Measurements from ENCODE around the gene HDLBP.
"Not testable (repeated sequence)": the region's sequence is repeated elsewhere in the genome, so short reads cannot be mapped to it uniquely, and the experiment has no call there.

Gene HDLBP

GRCh38 chr2:241304039-241304670 is 11.3 kb downstream of the HDLBP start:
- DNase-seq = no peak

GRCh38 chr2:241302759-241303651 is 12.5 kb downstream of the HDLBP start:
- DNase-seq = no peak

- no peak for DNase-seq
Measured at GRCh38 chr2:241302083-241302482, 13.4 kb downstream of the HDLBP start.

GRCh38 chr2:241300000-241300399 is 15.5 kb downstream of the HDLBP start:
- DNase-seq = peak; percentile 14

GRCh38 chr2:241298673-241299072 is 16.8 kb downstream of the HDLBP start:
- DNase-seq = no peak

- no peak for DNase-seq
Measured at GRCh38 chr2:241296767-241297166, 18.7 kb downstream of the HDLBP start.

- no peak for DNase-seq
Measured at GRCh38 chr2:241295326-241296095, 20.0 kb downstream of the HDLBP start.

GRCh38 chr2:241293378-241293797 is 22.1 kb downstream of the HDLBP start:
- not testable (repeated sequence) for DNase-seq

- DNase-seq = no peak
Measured at GRCh38 chr2:241291977-241292376, 23.5 kb downstream of the HDLBP start.

GRCh38 chr2:241291153-241291552 is 24.3 kb downstream of the HDLBP start:
- no peak for DNase-seq

- DNase-seq = no peak
Measured at GRCh38 chr2:241289597-241289996, 25.9 kb downstream of the HDLBP start.

- no peak for DNase-seq
Measured at GRCh38 chr2:241289053-241289452, 26.4 kb downstream of the HDLBP start.

GRCh38 chr2:241288324-241288888 is 27.1 kb downstream of the HDLBP start:
- DNase-seq = no peak

- DNase-seq = no peak
Measured at GRCh38 chr2:241286348-241287090, 29.0 kb downstream of the HDLBP start.

- no peak for DNase-seq
Measured at GRCh38 chr2:241285596-241285995, 29.9 kb downstream of the HDLBP start.

- no peak for DNase-seq
Measured at GRCh38 chr2:241282555-241282954, 32.9 kb downstream of the HDLBP start.

- no peak for DNase-seq
Measured at GRCh38 chr2:241280291-241280690, 35.2 kb downstream of the HDLBP start.

- no peak for DNase-seq
Measured at GRCh38 chr2:241279828-241280227, 35.6 kb downstream of the HDLBP start.

- DNase-seq = no peak
Measured at GRCh38 chr2:241279413-241279812, 36.1 kb downstream of the HDLBP start.

- DNase-seq = not testable (repeated sequence)
Measured at GRCh38 chr2:241278306-241278705, 37.2 kb downstream of the HDLBP start.

- DNase-seq = no peak
Measured at GRCh38 chr2:241275910-241276309, 39.6 kb downstream of the HDLBP start.

- DNase-seq = no peak
Measured at GRCh38 chr2:241275504-241275903, 40.0 kb downstream of the HDLBP start.

All from activated effector memory CD4-positive, alpha-beta T cell treated with Interleukin-2 at 50 U/mL for 16 hours (primary cell).